Sigmoid colon (tissue), 7 donors: ENCODE results near the gene CDH13. TPM values are rescaled to one million over a fixed set of nuclear protein-coding genes. Genes with fewer than 3 reads are reported as not detected.

Experiments used
- DNase-seq: peaks from one replicate; pipeline ENCODE4 v3.0.0-alpha.2; 2019
- H3K27ac ChIP-seq, 4 donors: fragments of 200-600 bp; sonication (generic); one replicate each; pipeline ENCODE4 v1.5.1; 2016 to 2019; ENCODE audit warnings: mild to moderate bottlenecking in 1 of 4
- H3K27me3 ChIP-seq, 3 donors: fragments of 200-600 bp; sonication (generic); one replicate each; pipeline ENCODE4 v1.5.1; 2019; ENCODE audit warnings: mild to moderate bottlenecking in 1 of 3
- H3K36me3 ChIP-seq, 4 donors: fragments of 200-600 bp; sonication (generic); one replicate each; pipeline ENCODE4 v1.5.1; 2016 to 2019
- H3K4me1 ChIP-seq, 4 donors: fragments of 200-600 bp; sonication (generic); one replicate each; pipeline ENCODE4 v1.5.1; 2017 to 2019
- H3K4me3 ChIP-seq, 4 donors: fragments of 200-600 bp; sonication (generic); one replicate each; pipeline ENCODE4 v1.5.1; 2017 to 2019; ENCODE audit warnings: mild to moderate bottlenecking in 2 of 4, moderate library complexity in 1 of 4
- H3K9me3 ChIP-seq, 4 donors: fragments of 200-600 bp in 3 of 4; sonication (generic) in 3 of 4; one replicate each; pipeline versions ENCODE4 v1.5.1 to v1.6.1; 2013 to 2019
- EP300 ChIP-seq, 4 donors: sonication (generic); formaldehyde crosslinking; IDR thresholded peaks; one replicate each; pipeline ENCODE4 v1.6.1; 2017; ENCODE audit warnings: antibody characterized with exemption in 4 of 4
- POLR2A ChIP-seq, 2 donors: fragments of 450-650 bp; IDR thresholded peaks; one replicate each; pipeline ENCODE4 v1.6.1; 2016; ENCODE audit warnings: antibody characterized with exemption in 2 of 2, mild to moderate bottlenecking in 2 of 2, moderate library complexity in 2 of 2
- POLR2AphosphoS5 ChIP-seq, 4 donors: sonication (generic); formaldehyde crosslinking; IDR thresholded peaks; one replicate each; pipeline ENCODE4 v1.6.1; 2017; ENCODE audit warnings: antibody characterized with exemption in 4 of 4
- WGBS, 2 donors: extraction: QIAGEN DNeasy Blood & Tissue Kit; methylation state at CpG; one replicate each; pipeline ENCODE4 v1.1.7; 2013; 5-methylcytosine and 5-hydroxymethylcytosine counted together
- intact Hi-C: fragments of 100-400 bp; cut with DNase I; formaldehyde crosslinking; loops from one replicate; pipeline ENCODE4 v1.15.1; 2023
- polyA plus RNA-seq, 3 donors: library from polyadenylated mRNA; stranded (reverse); fragments of 200-250 nt; gene quantifications; one replicate each; pipeline ENCODE4 v1.2.3, GENCODE V29; 2013
- total RNA-seq, 4 donors: library from RNA; depleted of rRNA; stranded (reverse); fragments of >200 nt; gene quantifications; one replicate each; pipeline ENCODE4 v1.1.0, GENCODE V29; 2016
- TF ChIP-seq, protein P1 (sequence below), 4 experiments: fragments of 450-650 bp in 3 of 4; fragments of 200-600 bp in 1 of 4; IDR thresholded peaks; one replicate each; pipeline ENCODE4 v1.5.1; 2016 to 2019; ENCODE audit warnings: antibody characterized with exemption in 4 of 4, mild to moderate bottlenecking in 3 of 4, moderate library complexity in 2 of 4
- donor health status: healthy with polysubstance abuse.
- donor health status: Bipolar disorder and iron deficiency.
- donor health status: healthy.

Gene CDH13
- total and polyA plus RNA-seq, 7 donors: 0.60 to 17.6 (median 11.8) TPM

DNA sequence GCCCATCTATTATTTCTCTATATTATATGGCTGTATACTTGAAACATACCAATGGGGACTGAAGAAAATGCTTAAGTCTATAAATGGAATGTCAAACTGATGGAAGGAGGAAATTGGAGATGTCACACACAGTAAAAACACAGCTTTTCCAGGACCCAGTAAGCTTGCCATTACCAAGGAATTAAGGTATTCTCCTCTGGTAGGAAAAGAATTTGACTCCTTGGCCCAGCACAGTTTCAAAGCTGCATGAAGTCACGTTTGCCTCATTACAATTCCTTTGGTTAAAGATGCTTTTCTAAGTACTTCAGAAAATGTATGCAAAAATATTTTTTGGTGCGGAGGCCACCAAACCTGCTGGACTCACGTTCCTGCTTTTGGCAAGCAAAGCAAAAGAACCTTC is 48.5 kb downstream of the CDH13 start:
- no peaks in the 10 kb centered on the region for H3K4me1 ChIP-seq
- intact Hi-C loops: no loop called here
- H3K27ac ChIP-seq: no peak overlapping the region
- H3K9me3 ChIP-seq: no peaks in the 10 kb centered on the region
- TF ChIP-seq EP300 (IDR thresholded peaks at IDR 0.05) (no peak), POLR2A (IDR thresholded peaks at IDR 0.05) (no peak), POLR2AphosphoS5 (IDR thresholded peaks at IDR 0.05) (no peak)
- TF ChIP-seq, protein P1, sequence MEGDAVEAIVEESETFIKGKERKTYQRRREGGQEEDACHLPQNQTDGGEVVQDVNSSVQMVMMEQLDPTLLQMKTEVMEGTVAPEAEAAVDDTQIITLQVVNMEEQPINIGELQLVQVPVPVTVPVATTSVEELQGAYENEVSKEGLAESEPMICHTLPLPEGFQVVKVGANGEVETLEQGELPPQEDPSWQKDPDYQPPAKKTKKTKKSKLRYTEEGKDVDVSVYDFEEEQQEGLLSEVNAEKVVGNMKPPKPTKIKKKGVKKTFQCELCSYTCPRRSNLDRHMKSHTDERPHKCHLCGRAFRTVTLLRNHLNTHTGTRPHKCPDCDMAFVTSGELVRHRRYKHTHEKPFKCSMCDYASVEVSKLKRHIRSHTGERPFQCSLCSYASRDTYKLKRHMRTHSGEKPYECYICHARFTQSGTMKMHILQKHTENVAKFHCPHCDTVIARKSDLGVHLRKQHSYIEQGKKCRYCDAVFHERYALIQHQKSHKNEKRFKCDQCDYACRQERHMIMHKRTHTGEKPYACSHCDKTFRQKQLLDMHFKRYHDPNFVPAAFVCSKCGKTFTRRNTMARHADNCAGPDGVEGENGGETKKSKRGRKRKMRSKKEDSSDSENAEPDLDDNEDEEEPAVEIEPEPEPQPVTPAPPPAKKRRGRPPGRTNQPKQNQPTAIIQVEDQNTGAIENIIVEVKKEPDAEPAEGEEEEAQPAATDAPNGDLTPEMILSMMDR (IDR thresholded peaks at IDR 0.05): no peak
- no peak overlapping the region for H3K4me3 ChIP-seq
- H3K36me3 ChIP-seq: no peaks in the 10 kb centered on the region
- no peak for DNase-seq
- 79 to 83% methylated on average over 3 of the region's 3 CpGs for WGBS, 2 donors
- H3K27me3 ChIP-seq: no peaks in the 10 kb centered on the region

DNA sequence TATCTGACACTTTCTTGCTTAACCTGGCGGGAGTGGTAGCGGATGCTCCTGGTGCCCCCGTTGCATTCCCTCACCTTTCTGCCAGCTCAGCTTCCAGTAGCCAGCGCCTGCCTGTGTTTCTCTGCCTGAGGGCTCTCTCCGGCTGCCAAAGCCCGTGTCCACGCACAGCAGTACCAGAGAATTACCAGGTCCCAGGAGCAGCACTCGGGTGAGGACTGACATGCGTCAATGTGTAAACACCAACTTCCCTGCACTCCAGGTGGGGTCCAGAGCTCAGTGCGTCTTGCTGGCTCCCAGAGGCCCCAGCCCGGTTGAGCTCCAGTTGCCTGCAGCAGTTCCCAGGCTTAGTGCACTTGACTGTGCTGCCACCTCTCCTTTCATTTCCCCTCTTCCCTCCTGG is 54.8 kb downstream of the CDH13 start:
- H3K9me3 ChIP-seq: no peaks in the 10 kb centered on the region
- 77 to 79% methylated on average over 11 of the region's 11 CpGs for WGBS, 2 donors
- no peaks in the 10 kb centered on the region for H3K4me1 ChIP-seq
- DNase-seq: no peak
- no peak for TF ChIP-seq POLR2AphosphoS5 (IDR thresholded peaks at IDR 0.05)
- TF ChIP-seq POLR2A (IDR thresholded peaks at IDR 0.05): no peak
- TF ChIP-seq, protein P1 (IDR thresholded peaks at IDR 0.05): no peak
- TF ChIP-seq EP300 (IDR thresholded peaks at IDR 0.05): no peak
- H3K27me3 ChIP-seq: no peaks in the 10 kb centered on the region
- no peak overlapping the region for H3K4me3 ChIP-seq
- intact Hi-C loops: no loop called here
- H3K27ac ChIP-seq: no peak overlapping the region
- no peaks in the 10 kb centered on the region for H3K36me3 ChIP-seq

DNA sequence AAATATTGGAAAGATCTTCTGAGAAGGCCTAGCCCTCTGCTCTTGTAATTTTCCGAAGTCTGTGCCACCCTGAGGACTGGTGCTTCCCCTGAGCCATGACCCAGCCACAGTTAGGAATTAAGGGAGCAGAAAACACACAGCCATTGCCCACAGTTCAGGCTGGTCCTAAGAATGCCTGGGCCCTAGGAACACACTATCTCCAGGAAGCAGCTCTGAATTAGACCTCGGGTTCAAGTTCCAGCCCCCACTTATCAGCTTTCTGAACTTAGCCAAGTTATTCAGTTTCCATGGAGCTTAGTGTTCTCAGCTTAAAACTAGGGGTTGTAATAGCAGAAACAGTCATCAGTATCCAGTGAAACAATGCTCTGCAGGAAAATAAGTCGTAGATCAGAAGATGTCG is 56.0 kb downstream of the CDH13 start:
- H3K27ac ChIP-seq: no peak overlapping the region
- H3K4me1 ChIP-seq: no peaks in the 10 kb centered on the region
- TF ChIP-seq, protein P1 (IDR thresholded peaks at IDR 0.05): no peak
- no peak for TF ChIP-seq POLR2A (IDR thresholded peaks at IDR 0.05)
- TF ChIP-seq POLR2AphosphoS5 (IDR thresholded peaks at IDR 0.05): no peak
- TF ChIP-seq EP300 (IDR thresholded peaks at IDR 0.05): no peak
- DNase-seq: no peak
- no peaks in the 10 kb centered on the region for H3K27me3 ChIP-seq
- H3K9me3 ChIP-seq: no peaks in the 10 kb centered on the region
- no peak overlapping the region for H3K4me3 ChIP-seq
- 73 to 85% methylated on average over 4 of the region's 4 CpGs for WGBS, 2 donors
- no peaks in the 10 kb centered on the region for H3K36me3 ChIP-seq
- intact Hi-C loops: no loop called here

DNA sequence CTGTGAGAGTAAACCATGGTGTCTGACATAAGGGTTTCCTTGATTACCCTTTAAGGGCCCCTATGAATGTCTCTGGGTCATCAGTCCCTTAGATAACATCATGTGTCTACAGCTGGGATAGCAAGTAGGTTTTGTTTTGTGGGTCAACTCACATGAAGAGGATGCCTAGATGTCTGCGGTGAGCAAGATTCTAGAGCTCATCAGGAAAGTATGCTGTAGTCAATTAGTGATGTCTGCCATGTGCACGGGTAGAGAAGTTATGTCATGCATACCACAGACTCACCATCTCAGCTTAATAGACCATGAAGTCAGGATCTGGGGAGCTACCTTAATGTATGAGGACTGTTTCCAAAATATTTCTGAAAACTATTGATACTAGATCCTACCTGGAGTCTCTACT is 57.5 kb downstream of the CDH13 start:
- no peak for TF ChIP-seq EP300 (IDR thresholded peaks at IDR 0.05)
- TF ChIP-seq, protein P1 (IDR thresholded peaks at IDR 0.05): no peak
- no peak for TF ChIP-seq POLR2A (IDR thresholded peaks at IDR 0.05)
- TF ChIP-seq POLR2AphosphoS5 (IDR thresholded peaks at IDR 0.05): no peak
- Histone ChIP-seq H3K4me3 (no peak overlapping the region), H3K9me3 (no peaks in the 10 kb centered on the region), H3K4me1 (no peaks in the 10 kb centered on the region), H3K27ac (no peak overlapping the region), H3K27me3 (no peaks in the 10 kb centered on the region), H3K36me3 (no peaks in the 10 kb centered on the region)
- DNase-seq: no peak
- WGBS, 2 donors: 96 to 98% methylated on average over 2 of the region's 2 CpGs
- intact Hi-C loops: no loop called here

DNA sequence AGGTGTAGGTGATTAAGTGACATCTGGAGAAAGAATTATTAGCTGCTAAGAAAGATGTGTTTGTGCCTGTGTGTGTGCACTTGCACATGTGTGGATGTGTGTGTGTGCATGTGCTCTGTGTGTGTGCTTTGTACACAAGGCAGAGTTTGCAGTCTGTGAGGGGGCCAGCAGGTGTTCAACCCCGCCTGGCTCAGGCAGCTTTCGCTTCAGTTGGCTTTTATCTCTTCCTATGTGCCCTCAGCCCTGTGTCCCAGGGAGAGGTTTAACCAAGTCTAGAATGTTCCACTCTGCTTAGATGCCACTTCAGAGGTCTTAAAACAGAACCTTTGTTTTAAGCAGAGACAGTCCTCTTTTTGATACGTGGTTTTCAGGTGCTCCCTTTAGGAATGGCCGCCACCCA is 58.8 kb downstream of the CDH13 start:
- TF ChIP-seq EP300 (IDR thresholded peaks at IDR 0.05): no peak
- TF ChIP-seq, protein P1 (IDR thresholded peaks at IDR 0.05): no peak
- TF ChIP-seq POLR2AphosphoS5 (IDR thresholded peaks at IDR 0.05): no peak
- TF ChIP-seq POLR2A (IDR thresholded peaks at IDR 0.05): no peak
- Histone ChIP-seq H3K4me3 (no peak overlapping the region), H3K27me3 (no peaks in the 10 kb centered on the region), H3K36me3 (no peaks in the 10 kb centered on the region), H3K9me3 (no peaks in the 10 kb centered on the region), H3K4me1 (no peaks in the 10 kb centered on the region), H3K27ac (no peak overlapping the region)
- no peak for DNase-seq
- intact Hi-C loops: no loop called here
- WGBS, 2 donors: 89 to 92% methylated on average over 4 of the region's 4 CpGs
